Measurements from ENCODE around the gene ZNF217. TPM values are rescaled to one million over a fixed set of nuclear protein-coding genes. Genes with fewer than 3 reads are reported as not detected.

ZNF217 gene
- total and polyA plus RNA-seq, 2 of the 8 experiments (the other 6 are each of a cell fraction or from before 2014, with no cell fraction given): 15.3 to 87.9 TPM

GRCh38 chr20:53579266-53579580 lies 14.4 kb downstream of the ZNF217 start:
- Histone ChIP-seq H3K4me1 (replicated peaks in 1 of 4; ENCODE audit: control insufficient read depth in 3 of 4, insufficient read depth in 4 of 4, low read length in 3 of 4) (peaks cover 1 to 13% (median 9%) of the 10 kb centered on the region in 4 experiments; a peak in 4 of 7 replicates), H3K56ac (replicated peaks; ENCODE audit: insufficient read length, low read depth, low read length) (no peak overlapping the region), H3K9me3 (ENCODE audit: insufficient read depth in 2 of 2, low read depth in 1 of 2, low read length in 1 of 2) (no peaks in the 10 kb centered on the region), H3K14ac (ENCODE audit: insufficient read length) (no peak overlapping the region), H3K18ac (ENCODE audit: extremely low read depth, low read length) (no peak overlapping the region), H2AFZ (ENCODE audit: low read length) (no peak overlapping the region), H3K27ac (ENCODE audit: low read depth, low read length) (no peak overlapping the region), H3K79me2 (ENCODE audit: control insufficient read depth in 1 of 2, insufficient read depth in 2 of 2, low read length in 2 of 2) (peaks cover 49 to 100% of the 10 kb centered on the region in 2 experiments), H2BK5ac (ENCODE audit: low read depth, low read length) (no peak overlapping the region), H3K9ac (replicated peaks in 1 of 4; ENCODE audit: extremely low read depth in 1 of 4, low read depth in 3 of 4, low read length in 3 of 4) (no peak overlapping the region), H2BK20ac (ENCODE audit: low read length) (no peak overlapping the region), H4K8ac (ENCODE audit: extremely low read depth, insufficient read depth, low read length) (no peak overlapping the region), H3K79me1 (ENCODE audit: low read depth, low read length) (peaks cover 4% of the 10 kb centered on the region; the same call in 1 of the 2 replicates), H3K36me3 (ENCODE audit: control insufficient read depth in 2 of 4, insufficient read depth in 4 of 4, low read length in 3 of 4) (peaks cover 40 to 80% (median 54%) of the 10 kb centered on the region in 4 experiments), H3K4me2 (ENCODE audit: insufficient read depth in 1 of 2, low read depth in 2 of 2, low read length in 2 of 2) (peak overlapping the region in 1 of 2 experiments; percentile 2; a peak in 1 of 4 replicates), H3K4ac (replicated peaks; ENCODE audit: insufficient read length, low read depth, low read length) (no peak overlapping the region), H2AK5ac (ENCODE audit: low read depth, low read length) (no peak overlapping the region), H4K5ac (ENCODE audit: insufficient read length, low read depth, low read length) (no peak overlapping the region), H4K20me1 (replicated peaks in 1 of 2; ENCODE audit: control insufficient read depth in 1 of 2, insufficient read depth in 2 of 2, low read length in 2 of 2) (peaks cover 30 to 35% of the 10 kb centered on the region in 2 experiments), H3K4me3 (ENCODE audit: extremely low read depth in 1 of 4, insufficient read depth in 2 of 4, low read depth in 3 of 4, low read length in 4 of 4) (no peak overlapping the region), H3K23me2 (ENCODE audit: low read depth, low read length) (no peaks in the 10 kb centered on the region), H4K91ac (replicated peaks; ENCODE audit: insufficient read length, low read length) (no peak overlapping the region), H2BK12ac (ENCODE audit: low read depth, low read length) (no peak overlapping the region), H2BK120ac (replicated peaks; ENCODE audit: low read depth, low read length) (no peak overlapping the region), H3K27me3 (replicated peaks in 1 of 4; ENCODE audit: control insufficient read depth in 3 of 4, extremely low read depth in 1 of 4, insufficient read depth in 3 of 4, low read length in 3 of 4) (no peaks in the 10 kb centered on the region), H3K23ac (ENCODE audit: insufficient read length) (no peak overlapping the region), H2BK15ac (ENCODE audit: low read length) (no peak overlapping the region)
- POLR2A ChIA-PET (ENCODE audit: partially characterized antibody): interaction anchor here (2.4 kb wide), 1 partner anchor 13 kb away, joined by 8 read pairs; no protein-coding TSS in a partner anchor
- no peak for FAIRE-seq
- CTCF ChIA-PET (ENCODE audit: partially characterized antibody): interaction anchor here (0.6 to 5.0 kb wide), 11 partner anchors 31 to 361 kb away, joined by 3 to 30 read pairs (median 3); no protein-coding TSS in a partner anchor
- TF ChIP-seq CBX5 (IDR thresholded peaks at IDR 0.05; ENCODE audit: low read depth, low read length) (no peak), CREB1 (IDR thresholded peaks at IDR 0.05) (no peak), TAF7 (optimal IDR thresholded peaks at IDR 0.05; ENCODE audit: borderline replicate concordance, low read depth, low read length) (no peak), GTF2F1 (IDR thresholded peaks at IDR 0.05; ENCODE audit: borderline replicate concordance, low read depth, low read length) (no peak), ASH2L (IDR thresholded peaks at IDR 0.05; ENCODE audit: low read length) (no peak), FOSL1 (IDR thresholded peaks at IDR 0.05; ENCODE audit: insufficient read depth, low read depth, low read length) (no peak), NANOG (IDR thresholded peaks at IDR 0.05; ENCODE audit: insufficient read depth, low read depth, low read length, poor library complexity, severe bottlenecking) (no peak), EGR1 (IDR thresholded peaks at IDR 0.05; ENCODE audit: borderline replicate concordance, low read depth, low read length) (no peak), JUND (IDR thresholded peaks at IDR 0.05; ENCODE audit: low read length) (no peak)
- DNase-seq (ENCODE audit: low read depth in 1 of 2, low spot score in 2 of 2): no peak
- 98% methylated on average over 2 of the region's 2 CpGs; no CpG with 5 or more reads in 1 of the 2 experiments for WGBS, 2 experiments (ENCODE audit: extremely low coverage in 1 of 2, insufficient coverage in 1 of 2, insufficient read length in 1 of 2, insufficient replicate concordance in 2 of 2, low coverage in 1 of 2, low lambda C conversion rate in 2 of 2, missing lambda C conversion rate in 1 of 2)

Data from H1 (cell line).